Measurements from ENCODE around the gene OR51B4.
"Not testable (repeated sequence)": the region's sequence is repeated elsewhere in the genome, so short reads cannot be mapped to it uniquely, and the experiment has no call there.

Gene OR51B4

DNA sequence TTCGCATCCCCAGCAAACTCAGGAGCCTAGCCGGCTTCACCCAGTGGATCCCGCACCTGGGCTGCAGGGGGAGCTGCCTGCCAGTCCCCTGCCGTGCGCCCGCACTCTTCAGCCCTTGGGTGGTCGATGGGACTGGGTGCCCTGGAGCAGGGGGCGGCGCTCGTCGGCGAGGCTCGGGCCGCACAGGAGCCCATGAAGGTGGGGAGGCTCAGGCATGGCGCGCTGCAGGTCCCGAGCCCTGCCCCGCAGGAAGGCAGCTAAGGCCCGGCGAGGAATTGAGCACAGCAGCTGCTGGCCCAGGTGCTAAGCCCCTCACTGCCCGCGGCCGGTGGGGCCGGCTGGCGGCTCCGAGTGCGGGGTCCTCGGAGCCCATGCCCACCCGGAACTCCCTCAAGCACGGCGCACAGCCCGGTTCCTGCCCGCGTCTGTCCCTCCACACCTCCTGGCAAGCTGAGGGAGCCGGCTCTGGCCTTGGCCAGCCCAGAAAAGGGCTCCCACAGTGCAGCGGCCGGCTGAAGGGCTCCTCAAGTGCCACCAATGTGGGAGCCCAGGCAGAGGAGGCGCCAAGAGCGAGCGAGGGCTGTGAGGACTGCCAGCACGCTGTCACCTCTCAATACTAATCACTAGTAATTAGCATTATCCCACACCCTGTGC, 7.3 kb downstream of the OR51B4 start:
- DNase-seq (ENCODE audit: low spot score), result not testable (repeated sequence)

GRCh38 chr11:5293028-5293427, 8.7 kb downstream of the OR51B4 start:
- no peak for DNase-seq (ENCODE audit: low spot score)

DNA sequence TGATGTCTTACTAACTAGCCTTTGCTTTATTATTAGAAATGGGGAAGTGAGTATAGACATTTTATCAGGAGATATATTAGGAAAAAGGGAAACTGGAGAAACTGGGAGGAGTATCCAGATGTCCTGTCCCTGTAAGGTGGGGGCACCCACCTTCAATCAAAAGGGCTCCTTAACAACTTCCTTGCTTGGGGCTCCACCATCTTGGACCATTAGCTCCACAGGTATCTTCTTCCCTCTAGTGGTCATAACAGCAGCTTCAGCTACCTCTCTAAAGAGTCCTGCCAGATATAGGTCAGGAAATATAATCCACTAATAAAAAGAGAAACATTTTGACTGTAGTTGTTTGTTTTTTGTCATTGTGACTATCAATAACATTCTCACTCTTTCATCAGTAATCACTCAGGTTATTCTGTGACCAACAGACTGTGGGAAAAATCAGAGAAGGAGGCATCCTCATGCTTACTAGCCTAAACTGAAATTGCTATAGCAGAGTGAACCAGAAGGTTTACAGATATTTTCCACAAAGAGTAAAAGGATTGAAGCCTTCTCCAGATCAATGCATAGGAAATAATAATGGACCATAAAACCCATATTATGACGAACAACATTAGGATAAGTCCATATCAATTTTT, 10.4 kb downstream of the OR51B4 start:
- DNase-seq (ENCODE audit: low spot score), result no peak

GRCh38 chr11:5290106-5290505, 11.6 kb downstream of the OR51B4 start:
- no peak for DNase-seq (ENCODE audit: low spot score)

- DNase-seq (ENCODE audit: low spot score), result no peak
These were observed 12.1 kb downstream of the OR51B4 start for GRCh38 chr11:5289696-5290095.

- DNase-seq (ENCODE audit: low spot score), result no peak
These were observed 12.7 kb downstream of the OR51B4 start for GRCh38 chr11:5288906-5289550.

DNA sequence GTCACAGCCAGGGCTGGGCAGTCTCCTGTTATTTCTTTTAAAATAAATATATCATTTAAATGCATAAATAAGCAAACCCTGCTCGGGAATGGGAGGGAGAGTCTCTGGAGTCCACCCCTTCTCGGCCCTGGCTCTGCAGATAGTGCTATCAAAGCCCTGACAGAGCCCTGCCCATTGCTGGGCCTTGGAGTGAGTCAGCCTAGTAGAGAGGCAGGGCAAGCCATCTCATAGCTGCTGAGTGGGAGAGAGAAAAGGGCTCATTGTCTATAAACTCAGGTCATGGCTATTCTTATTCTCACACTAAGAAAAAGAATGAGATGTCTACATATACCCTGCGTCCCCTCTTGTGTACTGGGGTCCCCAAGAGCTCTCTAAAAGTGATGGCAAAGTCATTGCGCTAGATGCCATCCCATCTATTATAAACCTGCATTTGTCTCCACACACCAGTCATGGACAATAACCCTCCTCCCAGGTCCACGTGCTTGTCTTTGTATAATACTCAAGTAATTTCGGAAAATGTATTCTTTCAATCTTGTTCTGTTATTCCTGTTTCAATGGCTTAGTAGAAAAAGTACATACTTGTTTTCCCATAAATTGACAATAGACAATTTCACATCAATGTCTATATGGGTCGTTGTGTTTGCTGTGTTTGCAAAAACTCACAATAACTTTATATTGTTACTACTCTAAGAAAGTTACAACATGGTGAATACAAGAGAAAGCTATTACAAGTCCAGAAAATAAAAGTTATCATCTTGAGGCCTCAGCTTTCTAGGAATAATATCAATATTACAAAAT, 13.4 kb downstream of the OR51B4 start:
- no peak for DNase-seq (ENCODE audit: low spot score)

GRCh38 chr11:5286901-5287300, 14.8 kb downstream of the OR51B4 start:
- no peak for DNase-seq (ENCODE audit: low spot score)

DNA sequence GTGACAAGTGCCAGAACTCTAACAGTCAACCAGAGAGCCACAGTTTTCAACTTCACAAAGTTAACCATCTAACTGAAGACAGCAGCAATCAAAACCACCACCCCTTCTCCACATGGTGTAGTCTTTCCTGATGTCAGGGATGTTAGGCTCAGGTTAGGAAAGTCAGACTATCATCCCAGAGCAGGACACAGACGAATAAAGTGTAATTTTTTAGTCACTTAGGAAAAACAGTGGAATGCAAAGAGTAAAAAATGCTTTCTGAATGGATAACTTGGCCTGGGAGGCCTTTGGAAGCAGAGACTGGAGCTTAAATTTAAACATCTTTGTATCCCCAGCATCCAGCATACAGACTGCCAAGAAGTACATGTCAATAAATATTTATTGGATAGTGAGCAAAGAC, 15.4 kb downstream of the OR51B4 start:
- DNase-seq (ENCODE audit: low spot score), result no peak

- DNase-seq (ENCODE audit: low spot score), result no peak
These were observed 15.9 kb downstream of the OR51B4 start for GRCh38 chr11:5285703-5286340.

DNA sequence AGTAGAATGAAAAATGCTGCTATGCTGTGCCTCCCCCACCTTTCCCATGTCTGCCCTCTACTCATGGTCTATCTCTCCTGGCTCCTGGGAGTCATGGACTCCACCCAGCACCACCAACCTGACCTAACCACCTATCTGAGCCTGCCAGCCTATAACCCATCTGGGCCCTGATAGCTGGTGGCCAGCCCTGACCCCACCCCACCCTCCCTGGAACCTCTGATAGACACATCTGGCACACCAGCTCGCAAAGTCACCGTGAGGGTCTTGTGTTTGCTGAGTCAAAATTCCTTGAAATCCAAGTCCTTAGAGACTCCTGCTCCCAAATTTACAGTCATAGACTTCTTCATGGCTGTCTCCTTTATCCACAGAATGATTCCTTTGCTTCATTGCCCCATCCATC, 17.1 kb downstream of the OR51B4 start:
- no peak for DNase-seq (ENCODE audit: low spot score)

DNA sequence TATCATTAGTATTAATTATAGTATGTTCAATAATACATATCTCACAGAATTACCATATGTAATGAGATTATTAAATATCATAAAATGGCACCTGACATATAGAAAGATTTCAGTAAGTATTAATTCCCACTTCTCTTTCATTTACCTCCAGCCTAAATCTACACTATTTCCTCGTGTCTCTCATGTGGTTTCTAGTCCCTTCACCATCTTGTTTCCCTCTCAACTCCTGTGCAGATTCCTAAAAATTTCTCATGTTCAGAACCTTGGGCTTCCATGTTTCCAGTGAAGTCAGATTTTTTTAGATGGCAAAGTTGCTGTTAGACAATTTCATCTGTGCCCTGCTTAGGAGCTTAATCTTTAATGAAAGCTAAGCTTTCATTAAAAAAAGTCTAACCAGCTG, 17.9 kb downstream of the OR51B4 start:
- no peak for DNase-seq (ENCODE audit: low spot score)

DNA sequence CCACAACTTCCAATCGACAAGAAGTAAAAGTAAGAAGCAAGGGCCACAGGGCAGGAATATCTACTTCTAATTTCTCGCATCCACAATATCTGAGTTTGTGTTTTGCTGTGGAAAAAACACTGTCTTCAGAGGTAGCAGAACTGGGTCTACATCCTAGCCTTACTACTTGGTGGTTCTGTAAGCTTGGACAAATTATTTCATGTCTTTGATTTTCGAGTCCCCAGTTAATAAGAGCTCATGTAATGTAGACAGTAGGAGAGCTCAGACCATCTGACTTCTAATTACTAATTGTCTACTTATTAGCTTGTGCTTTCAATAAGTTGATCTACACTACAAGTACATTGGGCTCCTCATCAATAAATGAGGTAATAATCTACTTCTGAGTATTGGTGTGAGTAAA, 18.7 kb downstream of the OR51B4 start:
- DNase-seq (ENCODE audit: low spot score), result no peak

- DNase-seq (ENCODE audit: low spot score), result no peak
These were observed 19.1 kb downstream of the OR51B4 start for GRCh38 chr11:5282628-5283027.

DNA sequence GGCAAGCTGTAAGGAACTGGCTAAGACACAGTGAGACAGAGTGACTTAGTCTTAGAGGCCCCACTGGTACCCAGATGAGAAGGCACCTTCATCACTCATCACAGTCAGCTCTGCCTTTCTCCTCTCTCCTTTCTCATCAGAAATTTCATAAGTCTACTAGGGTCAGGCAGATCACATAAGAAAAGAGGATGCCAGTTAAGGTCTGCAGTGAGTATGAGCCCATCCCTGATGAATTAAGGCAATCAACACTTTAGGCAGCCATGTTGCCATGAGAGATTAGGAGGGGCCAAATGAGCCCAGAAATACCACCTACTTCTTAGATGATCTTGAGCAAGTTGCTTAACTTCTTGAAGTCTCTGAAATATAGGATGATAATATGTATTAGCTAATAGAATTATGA, 20.1 kb downstream of the OR51B4 start:
- no peak for DNase-seq (ENCODE audit: low spot score)

DNA sequence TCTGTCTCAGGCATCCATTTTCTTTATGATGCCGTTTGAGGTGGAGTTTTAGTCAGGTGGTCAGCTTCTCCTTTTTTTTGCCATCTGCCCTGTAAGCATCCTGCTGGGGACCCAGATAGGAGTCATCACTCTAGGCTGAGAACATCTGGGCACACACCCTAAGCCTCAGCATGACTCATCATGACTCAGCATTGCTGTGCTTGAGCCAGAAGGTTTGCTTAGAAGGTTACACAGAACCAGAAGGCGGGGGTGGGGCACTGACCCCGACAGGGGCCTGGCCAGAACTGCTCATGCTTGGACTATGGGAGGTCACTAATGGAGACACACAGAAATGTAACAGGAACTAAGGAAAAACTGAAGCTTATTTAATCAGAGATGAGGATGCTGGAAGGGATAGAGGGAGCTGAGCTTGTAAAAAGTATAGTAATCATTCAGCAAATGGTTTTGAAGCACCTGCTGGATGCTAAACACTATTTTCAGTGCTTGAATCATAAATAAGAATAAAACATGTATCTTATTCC, 21.1 kb downstream of the OR51B4 start:
- no peak for DNase-seq (ENCODE audit: low spot score)

DNA sequence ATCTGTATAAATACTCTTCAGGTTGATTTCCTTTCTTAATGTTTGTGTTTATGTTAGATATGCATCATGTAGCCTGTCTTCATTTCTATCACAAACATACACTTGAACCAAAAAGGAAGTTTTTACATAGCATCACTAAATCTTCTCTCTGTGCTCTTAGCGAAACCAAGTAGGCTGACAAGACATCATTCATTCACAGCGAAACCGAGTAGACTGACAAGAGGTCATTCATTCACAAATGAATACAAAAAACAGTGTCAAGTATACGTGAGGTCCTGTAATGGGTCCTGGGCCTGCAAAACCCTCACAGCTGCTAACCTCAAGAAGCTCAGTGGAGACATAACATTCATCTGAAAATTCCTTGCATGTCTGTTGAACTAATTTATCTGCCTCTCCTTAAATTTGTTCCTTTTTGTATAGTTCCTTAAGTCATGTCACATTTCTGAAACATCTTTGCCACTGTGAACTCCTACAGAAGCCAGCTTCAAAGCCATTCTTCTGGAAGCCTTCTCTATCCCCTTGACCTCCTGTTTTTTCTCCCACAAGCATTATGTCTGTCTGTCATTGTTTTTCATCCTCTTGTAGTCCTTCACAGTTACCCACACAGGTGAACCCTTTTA, 22.2 kb downstream of the OR51B4 start:
- DNase-seq (ENCODE audit: low spot score), result no peak

DNA sequence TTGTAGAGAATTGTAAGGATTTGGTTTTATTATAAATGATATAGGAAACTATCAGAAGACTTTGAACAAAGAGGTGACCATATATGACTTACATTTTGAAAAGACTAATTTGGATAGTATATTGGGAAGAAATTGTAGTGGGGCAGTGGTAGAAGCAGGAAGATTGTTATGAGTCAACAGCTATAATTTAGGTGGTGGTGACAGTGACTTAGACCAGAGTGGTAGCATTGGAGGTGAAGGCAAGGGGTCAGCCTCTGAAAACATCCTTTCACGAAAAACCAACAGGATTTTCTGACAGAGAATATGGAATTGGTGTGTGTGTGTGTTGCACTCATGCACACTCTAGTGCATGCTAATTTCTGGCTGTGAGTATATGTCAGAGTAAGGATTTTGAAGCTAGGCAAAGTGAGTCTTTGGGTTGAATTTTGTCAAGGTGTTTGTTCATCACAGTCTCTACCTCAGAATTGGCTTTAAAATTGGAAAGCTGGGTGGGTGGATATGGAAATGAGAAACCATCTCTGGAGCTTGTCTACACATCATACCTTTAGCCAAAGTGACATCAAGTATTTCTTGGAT, 23.9 kb downstream of the OR51B4 start:
- DNase-seq (ENCODE audit: low spot score), result no peak

- no peak for DNase-seq (ENCODE audit: low spot score)
These were observed 25.0 kb downstream of the OR51B4 start for GRCh38 chr11:5276697-5277096.

GRCh38 chr11:5275369-5276110, 26.2 kb downstream of the OR51B4 start:
- no peak for DNase-seq (ENCODE audit: low spot score)

GRCh38 chr11:5274395-5274794, 27.4 kb downstream of the OR51B4 start:
- DNase-seq (ENCODE audit: low spot score), result no peak

Data from CD4-positive, alpha-beta T cell treated with Interleukin-15 for 4 hours (primary cell).